ENCODE data around the gene ZXDC.

ZXDC gene

DNA sequence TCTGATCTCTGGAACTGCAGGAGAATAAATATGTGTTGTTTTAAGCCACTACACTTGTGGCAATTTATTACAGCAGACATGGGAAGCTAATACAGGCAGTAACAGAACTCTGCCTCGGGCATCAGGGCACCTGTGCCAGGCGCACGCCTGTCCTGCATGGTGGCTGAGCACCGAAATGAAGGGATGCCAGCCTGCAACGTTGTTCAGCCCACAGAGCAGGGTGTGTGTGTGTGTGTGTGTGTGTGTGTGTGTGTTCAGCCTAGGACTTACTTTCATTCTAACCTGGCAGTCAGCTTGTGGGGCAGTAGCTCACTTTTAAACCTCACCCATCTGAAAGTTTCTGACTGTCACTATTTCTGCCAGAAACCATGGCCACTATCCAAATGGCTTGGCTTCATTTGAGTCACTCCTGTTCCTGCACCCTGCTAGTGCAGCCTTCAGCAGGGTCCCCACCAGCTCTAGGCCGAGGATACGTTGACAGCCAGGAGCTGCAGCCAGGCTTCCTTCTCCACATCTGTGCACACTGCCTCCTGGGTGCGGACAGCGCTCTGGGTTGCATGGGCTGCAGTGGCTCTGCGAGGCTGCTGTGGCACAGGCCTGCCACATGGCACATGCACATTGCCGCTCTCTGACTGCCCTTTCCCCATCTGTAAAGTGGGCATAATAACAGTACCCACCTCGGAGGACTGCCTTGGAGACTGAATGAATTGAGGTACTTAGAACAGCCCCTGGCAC is 37.4 kb upstream of the ZXDC start:
- in situ Hi-C loops (cut with HindIII; ENCODE audit: low pct_ligation_motif_present, low pct_unique_long_range_greater_than_20kb, low sequenced_read_pairs): no loop called here
- no peak for DNase-seq

DNA sequence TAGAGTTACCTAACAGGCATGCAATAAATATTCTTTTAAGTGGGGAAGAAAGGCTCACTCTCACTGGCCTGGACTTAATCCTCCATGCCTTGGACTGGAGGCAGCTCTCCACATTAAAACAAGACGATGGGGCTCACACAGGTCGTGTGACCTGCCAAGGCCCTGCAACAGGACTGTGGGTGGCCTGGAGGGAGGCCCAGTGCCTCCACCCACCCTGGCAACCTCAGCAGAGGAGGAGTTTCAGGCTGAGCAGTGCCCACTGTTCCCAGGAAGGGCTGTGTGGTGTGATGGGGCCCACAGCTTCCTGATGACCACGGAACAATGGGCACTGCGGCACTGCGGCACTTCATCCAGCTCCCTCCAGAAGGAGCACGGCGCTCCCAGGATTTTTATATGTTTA is 36.3 kb upstream of the ZXDC start:
- no peak for DNase-seq
- in situ Hi-C loops (cut with HindIII; ENCODE audit: low pct_ligation_motif_present, low pct_unique_long_range_greater_than_20kb, low sequenced_read_pairs): no loop called here

DNA sequence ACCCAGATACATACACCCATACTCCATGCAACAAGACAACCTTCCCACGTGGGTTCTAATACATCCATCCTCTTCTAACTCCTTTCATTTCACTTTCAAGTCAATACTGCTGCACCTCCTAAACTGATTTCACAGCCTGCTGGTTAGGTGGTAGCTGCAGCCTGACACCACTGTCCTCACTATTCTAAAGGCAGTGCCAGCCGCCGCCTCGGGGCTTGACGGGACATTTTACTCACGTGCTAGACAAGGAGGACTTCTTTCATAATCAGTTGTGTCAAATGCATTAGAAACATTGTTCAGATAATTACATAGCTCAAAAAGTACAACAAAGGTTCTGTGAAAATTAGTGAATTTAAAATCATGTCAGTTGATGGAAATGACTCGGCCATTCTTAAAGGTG is 35.6 kb upstream of the ZXDC start:
- DNase-seq: no peak
- in situ Hi-C loops (cut with HindIII; ENCODE audit: low pct_ligation_motif_present, low pct_unique_long_range_greater_than_20kb, low sequenced_read_pairs): no loop called here

DNA sequence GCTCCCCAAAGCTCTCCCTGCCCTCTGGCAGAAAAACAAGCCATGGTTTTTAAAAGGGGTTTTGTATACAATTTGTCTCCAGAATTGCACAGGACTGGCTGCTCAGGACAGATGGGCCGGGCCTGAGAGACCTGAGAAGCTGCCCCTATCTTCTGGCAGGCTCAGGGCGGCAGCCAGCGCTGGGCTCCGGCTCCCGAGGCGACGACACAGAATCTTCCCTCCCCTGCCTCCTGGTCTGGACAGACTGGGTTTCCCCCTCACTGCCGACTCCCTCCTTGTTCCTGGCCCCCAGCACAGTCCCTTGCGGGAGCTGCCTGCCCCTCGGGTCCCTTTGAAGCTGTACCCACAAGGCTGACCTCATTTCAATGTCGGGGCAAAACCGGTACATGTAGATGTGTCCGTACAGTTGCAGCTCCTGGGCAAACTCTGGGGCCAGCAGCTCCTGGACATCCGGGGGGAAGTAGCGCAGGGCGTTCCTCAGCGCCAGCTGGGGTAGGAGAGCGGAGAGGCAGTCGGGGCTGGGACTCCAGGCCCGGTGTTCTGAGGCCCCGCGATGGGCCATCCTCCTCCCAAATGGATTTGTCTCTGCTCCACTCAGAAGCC is 34.7 kb upstream of the ZXDC start:
- in situ Hi-C loops (cut with HindIII; ENCODE audit: low pct_ligation_motif_present, low pct_unique_long_range_greater_than_20kb, low sequenced_read_pairs): no loop called here
- DNase-seq: no peak

DNA sequence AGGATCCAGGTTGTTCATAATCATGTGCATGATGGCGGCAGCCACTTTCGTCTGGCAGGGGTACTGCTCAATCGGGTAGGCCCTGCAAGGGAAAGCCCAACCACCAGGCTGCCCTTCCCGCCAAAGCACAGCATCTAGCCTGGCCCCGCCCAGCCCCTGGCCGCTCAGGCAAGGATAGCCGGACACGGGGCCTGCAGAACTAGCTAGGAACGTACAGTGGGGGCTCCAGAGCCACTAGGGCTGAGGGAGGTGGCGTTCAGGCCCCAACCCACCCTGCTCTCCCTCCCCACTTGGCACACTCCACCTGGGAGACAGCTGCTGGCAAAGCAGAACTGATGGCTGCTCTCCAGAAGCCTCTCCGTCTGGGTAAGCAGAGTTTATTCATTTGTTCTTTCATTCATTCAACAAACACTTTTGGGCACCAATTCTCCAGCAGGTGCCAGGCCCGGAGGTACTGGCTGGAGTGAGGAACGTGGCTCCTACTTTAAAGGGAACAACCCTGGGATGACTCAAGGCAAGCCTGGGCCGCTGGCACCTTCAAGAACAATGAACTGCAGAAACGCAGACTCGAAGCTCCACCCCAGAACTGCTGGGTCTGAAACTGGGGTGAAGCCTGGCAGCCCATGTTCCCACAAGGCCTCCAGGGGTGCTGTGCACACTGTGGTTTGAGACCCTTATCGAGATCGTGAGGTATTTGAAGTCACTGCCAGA is 34.1 kb upstream of the ZXDC start:
- no peak for DNase-seq
- in situ Hi-C loops (cut with HindIII; ENCODE audit: low pct_ligation_motif_present, low pct_unique_long_range_greater_than_20kb, low sequenced_read_pairs): no loop called here

DNA sequence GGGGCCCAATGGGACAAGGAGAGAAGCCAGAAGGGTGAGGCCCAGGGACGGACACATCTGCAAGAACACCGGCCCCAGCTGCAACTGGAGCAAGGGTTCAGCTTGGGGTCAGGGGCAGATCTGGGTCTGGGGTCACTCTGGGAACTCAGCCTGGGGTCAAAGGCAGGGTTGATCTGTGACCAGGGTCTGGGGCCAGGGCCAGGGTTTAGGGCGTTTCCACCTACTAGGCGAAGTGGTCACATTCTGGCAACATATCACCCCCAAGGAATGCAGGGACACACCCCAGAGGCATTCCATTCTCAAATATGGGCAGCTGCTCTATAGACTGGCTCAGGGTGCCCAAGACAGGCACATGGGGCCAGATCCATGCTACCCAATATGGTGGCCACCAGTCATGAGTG is 32.9 kb upstream of the ZXDC start:
- no peak for DNase-seq
- in situ Hi-C loops (cut with HindIII; ENCODE audit: low pct_ligation_motif_present, low pct_unique_long_range_greater_than_20kb, low sequenced_read_pairs): no loop called here

DNA sequence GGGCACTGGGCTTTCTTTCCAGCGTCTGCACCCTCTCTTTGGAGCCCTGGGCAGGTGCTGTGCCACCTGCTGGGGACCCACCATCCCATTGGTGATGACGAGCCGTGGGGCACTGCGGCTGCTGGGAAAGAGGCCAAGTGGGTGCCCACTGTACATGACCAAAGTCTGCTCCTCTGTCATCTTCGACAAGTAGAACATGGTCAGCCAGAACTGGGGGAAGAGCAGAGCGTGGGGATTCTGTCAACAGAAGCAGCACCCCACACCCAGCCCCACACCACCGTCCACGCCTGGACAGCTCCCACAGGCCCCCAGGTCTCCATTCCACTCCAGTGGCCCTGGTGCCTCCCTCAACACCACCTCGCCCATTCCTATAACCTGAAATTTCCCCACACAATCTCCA is 32.2 kb upstream of the ZXDC start:
- in situ Hi-C loops (cut with HindIII; ENCODE audit: low pct_ligation_motif_present, low pct_unique_long_range_greater_than_20kb, low sequenced_read_pairs): no loop called here
- DNase-seq: no peak

DNA sequence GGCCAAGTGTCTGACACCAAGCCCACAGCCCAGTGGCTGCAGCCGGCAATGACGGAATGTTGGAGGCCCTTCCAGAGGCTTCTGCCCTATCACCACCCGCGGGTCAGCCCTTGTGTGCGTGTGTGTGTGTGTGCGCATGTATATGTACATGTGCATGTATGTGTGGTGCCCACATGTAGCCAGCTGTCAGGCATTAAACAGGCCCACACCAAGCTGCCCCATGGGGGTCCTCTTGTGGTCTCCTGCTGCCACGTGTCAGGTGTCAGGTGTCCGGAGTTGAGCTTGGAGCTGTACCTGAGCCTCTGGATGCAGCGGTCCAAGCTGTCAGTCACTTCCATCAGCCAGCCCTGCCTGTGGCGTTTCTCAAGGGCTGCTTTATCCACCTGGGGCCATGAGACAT is 28.0 kb upstream of the ZXDC start:
- in situ Hi-C loops (cut with HindIII; ENCODE audit: low pct_ligation_motif_present, low pct_unique_long_range_greater_than_20kb, low sequenced_read_pairs): no loop called here
- DNase-seq: no peak

DNA sequence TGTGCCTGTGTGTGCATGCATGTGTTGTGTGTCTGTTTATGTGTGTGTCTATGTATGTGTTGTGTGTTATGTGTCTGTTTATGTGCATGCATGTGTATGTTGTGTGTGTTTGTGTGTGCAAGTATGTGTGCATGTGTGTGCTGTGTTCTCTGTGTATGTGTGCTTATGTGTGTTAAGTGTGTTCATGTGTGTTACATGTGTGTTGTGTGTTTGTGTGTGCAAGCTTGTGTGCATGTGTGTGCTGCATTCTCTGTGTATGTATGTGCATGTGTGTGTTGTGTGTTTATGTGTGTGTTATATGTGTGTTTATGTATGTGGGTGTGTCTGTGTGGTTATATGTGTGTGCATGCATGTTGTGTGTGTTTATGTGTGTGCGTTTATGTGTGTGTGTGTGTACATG is 27.0 kb upstream of the ZXDC start:
- no peak for DNase-seq
- in situ Hi-C loops (cut with HindIII; ENCODE audit: low pct_ligation_motif_present, low pct_unique_long_range_greater_than_20kb, low sequenced_read_pairs): no loop called here

DNA sequence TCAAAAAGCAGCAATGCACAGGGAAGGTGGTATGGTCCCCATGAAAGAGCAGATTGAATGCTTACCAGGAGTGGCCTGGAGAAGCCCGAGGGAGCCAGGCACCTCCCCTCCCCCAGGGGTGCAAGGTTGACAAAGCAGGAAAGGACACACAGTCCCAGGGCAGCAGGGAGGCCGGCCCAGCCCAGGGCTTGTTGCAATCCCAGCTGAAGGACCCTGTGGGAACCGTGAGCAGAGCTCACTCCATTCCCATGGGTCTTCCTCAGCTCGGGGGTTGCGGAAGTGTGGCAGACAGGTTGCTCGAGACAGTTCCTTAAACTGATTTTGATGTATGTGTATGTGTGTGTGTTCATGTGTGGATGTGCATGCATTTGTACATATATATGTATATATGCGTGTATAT is 26.0 kb upstream of the ZXDC start:
- no peak for DNase-seq
- in situ Hi-C loops (cut with HindIII; ENCODE audit: low pct_ligation_motif_present, low pct_unique_long_range_greater_than_20kb, low sequenced_read_pairs): no loop called here

DNA sequence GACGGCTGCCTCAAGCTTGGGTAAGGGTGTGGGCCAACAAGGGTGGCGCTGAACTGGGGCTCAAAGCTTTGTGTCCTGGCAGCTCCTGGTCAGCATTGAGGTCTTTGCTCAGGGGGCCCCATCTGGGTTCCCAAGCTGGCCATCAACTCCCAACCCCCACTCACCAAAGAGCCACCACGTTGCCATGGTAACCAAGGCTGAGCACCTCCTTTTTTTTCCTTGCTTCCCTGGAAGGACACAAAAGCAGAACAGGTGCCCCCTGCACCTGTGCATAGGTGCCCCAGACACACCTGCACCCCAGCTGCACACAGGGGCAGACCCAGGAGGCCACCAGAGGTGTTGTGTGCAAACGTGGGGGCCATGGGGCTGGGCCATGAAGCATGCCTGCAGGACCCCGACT is 25.4 kb upstream of the ZXDC start:
- no peak for DNase-seq
- in situ Hi-C loops (cut with HindIII; ENCODE audit: low pct_ligation_motif_present, low pct_unique_long_range_greater_than_20kb, low sequenced_read_pairs): no loop called here

DNA sequence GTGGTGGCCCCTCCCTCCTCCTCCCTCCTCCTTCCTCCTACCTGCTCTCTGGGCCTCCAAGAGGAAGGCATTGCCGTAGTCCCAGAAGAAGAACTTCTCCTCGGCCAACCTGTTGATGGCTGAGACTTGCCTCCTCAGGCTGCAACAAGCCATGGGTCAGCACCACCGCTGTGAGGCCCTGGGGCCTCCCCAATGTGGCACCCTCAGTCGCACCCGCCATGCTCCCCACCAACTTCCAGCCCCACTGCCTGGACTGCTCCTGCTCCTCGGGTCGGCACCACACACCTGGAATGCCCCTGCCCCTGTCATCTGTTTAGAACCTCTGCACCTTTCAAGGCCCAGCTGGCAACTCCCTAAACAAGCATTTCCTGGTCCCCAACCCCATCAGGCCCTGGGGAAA is 24.3 kb upstream of the ZXDC start:
- in situ Hi-C loops (cut with HindIII; ENCODE audit: low pct_ligation_motif_present, low pct_unique_long_range_greater_than_20kb, low sequenced_read_pairs): no loop called here
- DNase-seq: no peak

DNA sequence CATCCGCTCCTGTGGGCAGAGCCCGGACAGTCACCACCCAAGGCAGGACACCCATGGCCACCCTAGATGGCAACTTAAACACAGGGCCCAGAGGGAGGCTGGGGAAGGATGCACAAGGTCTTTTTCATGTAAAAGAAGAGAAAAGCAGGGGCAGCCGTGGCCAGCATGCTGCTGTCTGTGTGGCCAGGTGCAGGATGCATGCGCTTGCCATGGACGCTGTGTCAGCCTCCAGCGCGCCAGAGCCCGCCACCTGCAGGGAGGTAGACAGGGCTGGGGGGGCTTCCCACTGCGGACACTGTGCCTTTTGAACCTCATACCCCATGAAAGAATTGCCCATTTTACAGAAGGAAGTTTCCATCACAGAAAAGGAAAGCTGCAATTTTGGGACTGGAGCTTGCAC is 23.7 kb upstream of the ZXDC start:
- no peak for DNase-seq
- in situ Hi-C loops (cut with HindIII; ENCODE audit: low pct_ligation_motif_present, low pct_unique_long_range_greater_than_20kb, low sequenced_read_pairs): no loop called here

DNA sequence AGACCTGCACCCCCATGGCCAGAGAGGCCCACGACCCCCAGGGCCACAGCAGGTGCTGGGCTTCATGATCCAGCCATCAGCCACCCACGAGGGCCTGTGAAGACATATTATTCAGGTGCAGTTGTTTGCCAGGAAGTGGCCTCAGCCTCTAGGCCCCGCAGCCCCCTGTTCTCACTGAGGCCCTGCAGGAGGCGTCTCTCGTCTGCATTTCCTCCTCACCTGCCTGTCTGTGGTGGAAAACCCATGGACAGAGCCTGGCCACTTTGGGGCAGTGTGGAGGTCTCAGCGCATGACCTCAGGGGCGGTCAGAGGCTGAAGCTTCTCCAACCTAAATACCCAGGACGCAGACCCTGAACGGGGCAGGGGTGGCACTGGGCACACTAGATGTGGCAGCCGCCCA is 23.2 kb upstream of the ZXDC start:
- in situ Hi-C loops (cut with HindIII; ENCODE audit: low pct_ligation_motif_present, low pct_unique_long_range_greater_than_20kb, low sequenced_read_pairs): no loop called here
- DNase-seq: no peak

DNA sequence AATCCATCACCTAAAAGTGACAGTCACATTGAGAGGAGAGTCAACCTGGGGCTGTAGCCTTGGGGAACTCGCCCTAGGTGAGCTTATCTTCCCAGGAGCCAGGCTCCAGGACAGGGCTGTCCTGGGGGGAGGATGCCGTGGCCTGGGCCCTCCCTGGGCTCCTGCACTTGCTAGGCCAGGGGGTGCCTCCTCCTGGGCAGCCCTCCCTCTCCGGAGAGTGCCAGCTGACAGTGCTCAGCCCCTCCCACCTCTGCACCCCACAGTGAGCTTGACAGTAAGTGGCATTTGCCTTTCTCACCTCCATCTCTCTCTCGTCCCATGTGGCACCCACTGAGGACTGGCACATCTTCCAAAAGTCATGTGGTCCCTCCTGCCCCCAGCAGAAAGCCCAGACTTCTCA is 22.8 kb upstream of the ZXDC start:
- in situ Hi-C loops (cut with HindIII; ENCODE audit: low pct_ligation_motif_present, low pct_unique_long_range_greater_than_20kb, low sequenced_read_pairs): no loop called here
- no peak for DNase-seq

DNA sequence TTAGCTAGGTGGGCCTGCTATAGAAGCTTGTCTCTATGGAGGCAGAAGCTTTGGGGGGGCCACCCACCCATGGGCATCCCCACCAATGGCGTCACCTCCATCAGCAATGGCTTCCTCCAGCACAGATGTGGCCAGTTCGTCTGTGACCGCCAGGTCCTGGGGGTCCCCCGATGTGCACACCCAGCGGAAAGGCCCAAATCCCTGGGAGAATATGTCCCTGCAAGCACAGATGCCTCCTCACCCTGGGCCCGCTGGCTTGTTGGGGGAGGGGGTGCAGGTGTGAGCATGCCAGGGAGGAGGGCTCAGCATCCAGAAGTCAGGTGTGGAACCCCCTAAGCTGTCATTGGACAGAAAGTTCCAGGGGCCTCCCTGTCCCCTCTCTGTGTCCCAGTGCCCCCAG is 22.3 kb upstream of the ZXDC start:
- DNase-seq: no peak
- in situ Hi-C loops (cut with HindIII; ENCODE audit: low pct_ligation_motif_present, low pct_unique_long_range_greater_than_20kb, low sequenced_read_pairs): no loop called here

DNA sequence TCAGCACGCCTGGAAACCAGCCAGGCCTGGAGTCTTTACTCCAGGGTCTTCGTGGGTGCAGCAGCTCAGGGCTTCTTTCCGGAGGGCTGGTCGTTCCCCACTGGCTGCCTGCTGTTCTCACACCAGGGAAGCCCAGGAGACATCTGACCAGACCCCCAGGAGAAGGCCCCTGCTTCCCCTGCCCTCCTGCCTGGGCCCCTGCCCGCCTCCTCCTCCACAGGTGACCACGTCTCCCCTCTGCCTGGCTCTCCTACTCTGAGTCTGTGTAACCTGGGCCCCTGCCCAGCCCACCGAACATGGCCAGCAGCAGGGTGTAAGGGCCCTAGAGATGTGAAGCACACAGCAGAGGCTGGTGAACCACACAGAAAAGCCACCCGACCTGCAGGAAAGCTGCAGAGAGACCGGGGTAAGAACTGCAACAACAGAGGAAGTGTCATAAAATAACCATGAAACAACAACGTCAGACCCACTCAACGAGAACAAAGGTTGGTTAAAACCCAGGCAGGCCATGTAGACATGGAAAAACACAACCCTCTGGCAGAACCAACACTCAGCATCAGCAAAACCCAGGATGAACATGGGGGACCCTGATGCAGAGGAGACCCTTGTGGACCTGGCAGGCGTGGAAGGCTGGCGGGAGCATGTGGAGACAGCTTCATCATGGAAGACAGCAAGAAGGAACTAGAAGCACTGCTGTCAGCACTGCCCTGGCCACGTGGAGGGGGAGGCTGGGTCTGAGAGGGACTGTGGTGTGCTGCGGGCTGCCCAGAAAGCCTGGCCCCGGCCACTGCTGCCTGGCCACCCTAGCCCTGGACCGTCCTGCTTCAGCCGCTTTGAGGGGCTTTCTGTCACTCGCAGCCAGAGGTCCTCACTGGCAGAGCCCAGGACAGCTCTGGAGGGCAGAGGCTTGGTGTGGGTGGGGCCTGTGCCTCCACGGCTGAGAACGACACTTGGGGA is 21.5 kb upstream of the ZXDC start:
- in situ Hi-C loops (cut with HindIII; ENCODE audit: low pct_ligation_motif_present, low pct_unique_long_range_greater_than_20kb, low sequenced_read_pairs): no loop called here
- no peak for DNase-seq

DNA sequence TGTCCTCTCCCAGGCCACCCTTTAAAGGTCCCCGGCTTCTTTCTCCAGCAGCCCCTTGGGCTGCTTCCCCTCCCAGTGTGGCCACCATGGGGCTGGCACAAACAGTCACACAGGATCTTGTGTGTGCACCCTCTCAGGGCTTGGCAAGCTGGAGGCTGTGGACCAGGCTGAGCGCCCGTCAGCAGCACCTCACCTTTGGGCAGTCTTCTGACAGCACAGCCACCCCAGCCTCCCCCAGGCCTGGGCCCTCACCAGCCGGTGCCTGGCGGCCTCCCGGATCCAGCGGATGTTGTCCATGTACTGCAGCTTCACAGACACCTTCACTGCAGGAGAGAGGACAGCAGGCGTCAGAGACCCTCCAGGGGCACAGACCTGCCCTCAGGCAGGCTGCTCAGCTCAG is 20.1 kb upstream of the ZXDC start:
- DNase-seq: no peak
- in situ Hi-C loops (cut with HindIII; ENCODE audit: low pct_ligation_motif_present, low pct_unique_long_range_greater_than_20kb, low sequenced_read_pairs): no loop called here

DNA sequence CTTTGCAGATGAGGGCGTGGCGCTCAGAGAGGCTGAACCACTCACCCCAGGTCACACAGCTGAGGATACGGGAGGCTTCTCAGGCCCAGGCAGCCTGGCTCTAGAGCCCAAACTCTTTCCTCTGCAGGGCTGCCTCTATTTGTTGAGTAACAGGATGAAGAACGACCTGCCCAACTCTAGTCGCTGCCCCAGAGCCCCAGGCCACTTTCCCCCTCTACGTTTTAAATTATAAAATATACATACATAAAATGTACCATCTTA is 19.2 kb upstream of the ZXDC start:
- in situ Hi-C loops (cut with HindIII; ENCODE audit: low pct_ligation_motif_present, low pct_unique_long_range_greater_than_20kb, low sequenced_read_pairs): no loop called here
- no peak for DNase-seq

All from ACHN (cell line).